HCT116 (cell line): ENCODE results near the gene FKBP9. TPM values are rescaled to one million over a fixed set of nuclear protein-coding genes. Genes with fewer than 3 reads are reported as not detected.

Experiments used
- ATAC-seq: fragments of 200-7000 bp; cut with Tn5 transposase; 2 replicates; pipeline ENCODE4 v1.9.1; 2020; ENCODE audit warnings: mild to moderate bottlenecking, moderate library complexity
- BruUV-seq: library from RNA; stranded (reverse); fragments of 400-500 nt; replicated peaks from 2 replicates; lab custom pipeline; 2021; lab: Mats Ljungman, UMichigan
- CTCF ChIA-PET: fragments of 300-600 bp; sonication (Branson Sonifier 250); formaldehyde crosslinking; loops from one replicate; lab custom pipeline; 2021; ENCODE audit warnings: antibody characterized with exemption; lab: Charles Lee
- POLR2A ChIA-PET: fragments of 300-600, 350-600 bp; sonication (Branson Sonifier 250); formaldehyde crosslinking; loops from one replicate; lab custom pipeline; 2021; ENCODE audit warnings: antibody characterized with exemption; lab: Charles Lee
- RAD21 ChIA-PET, 2 experiments: fragments of 300-600 bp; sonication (Branson Sonifier 250); formaldehyde crosslinking; loops; one replicate each; lab custom pipeline; 2023; ENCODE audit warnings: low total read pairs in 2 of 2; ENCODE audit not compliant: uncharacterized antibody in 2 of 2, unreplicated experiment in 2 of 2, low non-redundant PET in 1 of 2; lab: Charles Lee
- DNase-seq: peaks from one replicate; pipeline ENCODE4 v3.0.0-alpha.2; 2010; ENCODE audit warnings: low read depth, low spot score
- H2AFZ ChIP-seq: fragments of 200-600 bp; shearing (Covaris generic), sonication (generic); 2 replicates; pipeline ENCODE4 v1.6.1; 2017; ENCODE audit warnings: low read depth, mixed run types, mixed read lengths, antibody characterized with exemption, low read length; ENCODE audit not compliant: poor library complexity, severe bottlenecking
- H3K27ac ChIP-seq: 2 replicates; pipeline ENCODE4 v1.5.1; 2012; ENCODE audit warnings: low read depth, low read length
- H3K27me3 ChIP-seq: fragments of 200-600 bp; sonication (generic); 2 replicates; pipeline ENCODE4 v1.6.1; 2016; ENCODE audit warnings: mixed run types, low read length, mixed read lengths; ENCODE audit not compliant: insufficient read depth
- H3K36me3 ChIP-seq, 2 experiments: fragments of 200-500 bp in 1 of 2; fragments of 200-600 bp in 1 of 2; sonication (Bioruptor generic) in 1 of 2; sonication (generic) in 1 of 2; 2 replicates each; pipeline versions ENCODE4 v1.5.1 to v1.6.1; 2014 to 2016; ENCODE audit warnings: low read length in 2 of 2, inconsistent platforms in 1 of 2, mixed read lengths in 1 of 2, mixed run types in 1 of 2; ENCODE audit not compliant: insufficient read depth in 2 of 2, control insufficient read depth in 1 of 2
- H3K4me1 ChIP-seq, 2 experiments: fragments of 200-600 bp in 1 of 2; sonication (generic) in 1 of 2; 2 replicates each; pipeline versions ENCODE4 v1.5.1 to v1.6.1; 2012 to 2017; ENCODE audit warnings: low read length in 2 of 2, inconsistent platforms in 1 of 2, mild to moderate bottlenecking in 1 of 2, mixed read lengths in 1 of 2, mixed run types in 1 of 2, moderate library complexity in 1 of 2; ENCODE audit not compliant: insufficient read depth in 2 of 2, control insufficient read depth in 1 of 2
- H3K4me2 ChIP-seq: fragments of 200-600 bp; sonication (generic); 2 replicates; pipeline ENCODE4 v1.6.1; 2017; ENCODE audit warnings: mixed run types, low read length, mixed read lengths
- H3K4me3 ChIP-seq, 2 experiments: fragments of 200-600 bp in 1 of 2; sonication (generic) in 1 of 2; replicated peaks in 1 of 2; 2 replicates each; pipeline ENCODE4 v1.5.1; 2011 to 2016; ENCODE audit warnings: low read length in 2 of 2, control low read depth in 1 of 2, low read depth in 1 of 2, mild to moderate bottlenecking in 1 of 2, mixed read lengths in 1 of 2, mixed run types in 1 of 2
- H3K79me2 ChIP-seq: fragments of 200-600 bp; sonication (generic); 2 replicates; pipeline ENCODE4 v1.6.1; 2017; ENCODE audit warnings: mild to moderate bottlenecking, mixed run types, low read length, moderate library complexity, mixed read lengths; ENCODE audit not compliant: insufficient read depth
- H3K9ac ChIP-seq: fragments of 200-600 bp; sonication (generic); 2 replicates; pipeline ENCODE4 v1.6.1; 2016; ENCODE audit warnings: low read length, mixed read lengths
- H3K9me2 ChIP-seq: fragments of 200-600 bp; sonication (generic), shearing (Covaris generic); 2 replicates; pipeline ENCODE4 v1.6.1; 2017; ENCODE audit warnings: mixed run types, mild to moderate bottlenecking, moderate library complexity; ENCODE audit not compliant: insufficient read depth
- H3K9me3 ChIP-seq, 2 experiments: fragments of 200-500 bp in 1 of 2; fragments of 200-600 bp in 1 of 2; sonication (Bioruptor generic) in 1 of 2; sonication (generic) in 1 of 2; 2 replicates each; pipeline ENCODE4 v1.6.1; 2014 to 2017; ENCODE audit warnings: low read length in 2 of 2, mixed read lengths in 2 of 2, inconsistent platforms in 1 of 2, low read depth in 1 of 2, mild to moderate bottlenecking in 1 of 2, mixed run types in 1 of 2, moderate library complexity in 1 of 2; ENCODE audit not compliant: control insufficient read depth in 1 of 2, insufficient read depth in 1 of 2
- H4K20me1 ChIP-seq: fragments of 200-600 bp; sonication (generic), shearing (Covaris generic); 2 replicates; pipeline ENCODE4 v1.6.1; 2017; ENCODE audit warnings: mixed run types, mild to moderate bottlenecking, moderate library complexity; ENCODE audit not compliant: insufficient read depth
- ATF3 ChIP-seq: IDR thresholded peaks from 2 replicates; pipeline ENCODE4 v1.6.1; 2012
- CEBPB ChIP-seq: IDR thresholded peaks from 2 replicates; pipeline ENCODE4 v1.6.1; 2012; ENCODE audit warnings: low read depth
- CTCF ChIP-seq, 3 experiments: fragments of 200-600 bp in 1 of 3; sonication (generic) in 1 of 3; IDR thresholded peaks in 2 of 3; conservative IDR thresholded peaks in 1 of 3; 2 replicates each; pipeline ENCODE4 v1.5.1; 2012 to 2017; ENCODE audit warnings: low read depth in 2 of 3, low read length in 2 of 3, antibody characterized with exemption in 1 of 3, borderline replicate concordance in 1 of 3, control low read depth in 1 of 3, mild to moderate bottlenecking in 1 of 3, mixed read lengths in 1 of 3, mixed run types in 1 of 3, moderate library complexity in 1 of 3; ENCODE audit not compliant: insufficient read depth in 1 of 3
- EZH2 ChIP-seq: fragments of 200-600 bp; sonication (generic); IDR thresholded peaks from 2 replicates; pipeline ENCODE4 v1.6.1; 2017; ENCODE audit warnings: antibody characterized with exemption, mixed run types
- EZH2phosphoT487 ChIP-seq: fragments of 200-600 bp; IDR thresholded peaks from 2 replicates; pipeline ENCODE4 v1.6.1; 2018; ENCODE audit warnings: antibody characterized with exemption, borderline replicate concordance
- FOSL1 ChIP-seq: IDR thresholded peaks from 2 replicates; pipeline ENCODE4 v1.6.1; 2012; ENCODE audit warnings: low read depth
- JUND ChIP-seq: IDR thresholded peaks from 2 replicates; pipeline ENCODE4 v1.6.1; 2012
- MAX ChIP-seq: IDR thresholded peaks from 2 replicates; pipeline ENCODE4 v1.6.1; 2012
- POLR2AphosphoS5 ChIP-seq: IDR thresholded peaks from 2 replicates; pipeline ENCODE4 v1.6.1; 2011; ENCODE audit warnings: mild to moderate bottlenecking, low read depth, low read length, moderate library complexity
- RAD21 ChIP-seq: IDR thresholded peaks from 2 replicates; pipeline ENCODE4 v1.6.1; 2012; ENCODE audit warnings: low read depth, mild to moderate bottlenecking
- REST ChIP-seq: IDR thresholded peaks from 2 replicates; pipeline ENCODE4 v1.6.1; 2012; ENCODE audit warnings: low read depth
- SRF ChIP-seq: IDR thresholded peaks from 2 replicates; pipeline ENCODE4 v1.6.1; 2012; ENCODE audit warnings: low read depth
- ZBTB33 ChIP-seq: IDR thresholded peaks from 2 replicates; pipeline ENCODE4 v1.6.1; 2011; ENCODE audit warnings: mild to moderate bottlenecking, low read length, moderate library complexity; ENCODE audit not compliant: insufficient replicate concordance; ENCODE audit errors: extremely low read depth
- ZNF274 ChIP-seq: fragments of 200-500 bp; sonication (Bioruptor generic); IDR thresholded peaks from 2 replicates; pipeline ENCODE4 v1.6.1; 2014; ENCODE audit warnings: mild to moderate bottlenecking, low read depth, low read length, inconsistent platforms
- intact Hi-C: fragments of 100-400 bp; cut with micrococcal nuclease; formaldehyde crosslinking; loops from 2 replicates; pipeline ENCODE4 v1.10.0; 2022
- total RNA-seq: library from RNA; stranded (reverse); gene quantifications from one replicate; pipeline ENCODE4 v1.2.1, GENCODE V29; 2021; ENCODE audit not compliant: unreplicated experiment

The FKBP9 gene
- total RNA-seq, 1 experiment from 2014 or later = 85.6 TPM

- TF ChIP-seq REST (no peak), MAX (no peak), SRF (no peak), ATF3 (no peak), ZNF274 (no peak)
These were observed 81.4 kb downstream of the FKBP9 start (continued) for GRCh38 chr7:33038639-33039038.

GRCh38 chr7:33039257-33039902 is 82.1 kb downstream of the FKBP9 start:
- Histone ChIP-seq H3K4me1 (peaks cover 0 to 3% of the 10 kb centered on the region in 2 experiments; a peak in 2 of 4 replicates), H3K36me3 (no peaks in the 10 kb centered on the region), H3K4me2 (no peak overlapping the region), H4K20me1 (peaks cover 34% of the 10 kb centered on the region), H3K79me2 (peaks cover 98% of the 10 kb centered on the region), H3K9me3 (no peaks in the 10 kb centered on the region), H3K27me3 (no peaks in the 10 kb centered on the region), H3K27ac (no peak overlapping the region), H3K9ac (no peak overlapping the region), H3K4me3 (no peak overlapping the region), H3K9me2 (no peaks in the 10 kb centered on the region), H2AFZ (no peak overlapping the region)
- DNase-seq (no peak), ATAC-seq (no peak)
- POLR2A ChIA-PET = no interaction called here
- RAD21 ChIA-PET = no interaction called here
- no TSS peak for BruUV-seq
- intact Hi-C loops = no loop called here
- CTCF ChIA-PET = no interaction called here
- no peak for TF ChIP-seq JUND
- TF ChIP-seq CEBPB = no peak
- TF ChIP-seq EZH2phosphoT487 = no peak
- TF ChIP-seq CTCF (IDR thresholded peaks at IDR 0.05 in 2 of 3, conservative IDR thresholded peaks at IDR 0.05 in 1 of 3; ENCODE audit: borderline replicate concordance in 1 of 3, insufficient read depth in 1 of 3, low read depth in 2 of 3, low read length in 2 of 3) = no peak
- TF ChIP-seq EZH2 = no peak
- TF ChIP-seq ZNF274 = no peak
- TF ChIP-seq MAX = no peak
- no peak for TF ChIP-seq SRF
- TF ChIP-seq RAD21 = no peak
- TF ChIP-seq FOSL1 = no peak
- TF ChIP-seq POLR2AphosphoS5 = no peak
- TF ChIP-seq ZBTB33 = no peak
